ENCODE results near the gene MREG. TPM values are rescaled to one million over a fixed set of nuclear protein-coding genes. Genes with fewer than 3 reads are reported as not detected.

MREG gene
- polyA plus RNA-seq, 3 donors from 2014 or later = 1.1 to 1.2 TPM; not detected in 1

Other genes starting within 250 kb of the MREG start
- gene PECR, start 68.3 kb upstream of the MREG start, polyA plus RNA-seq = 10 to 100 TPM; 23.2 to 32.4 (median 23.8) TPM
- gene TMEM169, start 68.4 kb upstream of the MREG start, polyA plus RNA-seq = 1 to 10 TPM in 1 of 3 donors, under 1 TPM in 1, not detected in 1; 0.49 to 1.0 TPM
- gene XRCC5, start 95.8 kb upstream of the MREG start, polyA plus RNA-seq = 100 to 1,000 TPM; 301 to 350 (median 303) TPM